SU-DHL-6 (cell line): Measurements from ENCODE around the gene MED26.

Experiments used
- H2AFZ ChIP-seq: fragments of 200-600 bp; sonication (generic); 2 replicates; pipeline ENCODE4 v1.6.1; 2014; ENCODE audit warnings: low read depth, mild to moderate bottlenecking, moderate library complexity, mixed read lengths, antibody characterized with exemption, low read length; ENCODE audit not compliant: severe bottlenecking
- H3F3A ChIP-seq: fragments of 200-600 bp; shearing (Covaris generic); 2 replicates; pipeline ENCODE4 v1.6.0; 2016; ENCODE audit warnings: antibody characterized with exemption, mild to moderate bottlenecking; ENCODE audit not compliant: insufficient read depth
- H3K27ac ChIP-seq: fragments of 200-600 bp; sonication (generic); 2 replicates; pipeline ENCODE4 v1.5.1; 2016; ENCODE audit warnings: low read depth, mild to moderate bottlenecking, low read length, moderate library complexity, mixed read lengths
- H3K27me3 ChIP-seq: fragments of 200-600 bp; sonication (generic), shearing (Covaris generic); 2 replicates; pipeline ENCODE4 v1.6.0; 2014; ENCODE audit warnings: mild to moderate bottlenecking, low read length
- H3K36me3 ChIP-seq: fragments of 200-600 bp; sonication (generic); 2 replicates; pipeline ENCODE4 v1.6.1; 2014; ENCODE audit warnings: mild to moderate bottlenecking, low read length, mixed read lengths
- H3K4me2 ChIP-seq: fragments of 300-600, 200-600 bp; shearing (Covaris generic), sonication (generic); 2 replicates; pipeline ENCODE4 v1.6.0; 2014; ENCODE audit warnings: low read length, low read depth, mild to moderate bottlenecking; ENCODE audit not compliant: poor library complexity, severe bottlenecking
- H3K4me3 ChIP-seq: fragments of 200-600 bp; sonication (generic); 2 replicates; pipeline ENCODE4 v1.5.1; 2014; ENCODE audit warnings: antibody characterized with exemption, low read length, mild to moderate bottlenecking, mixed read lengths; ENCODE audit not compliant: insufficient read depth, poor library complexity, severe bottlenecking
- H3K79me2 ChIP-seq: fragments of 200-600 bp; sonication (generic); 2 replicates; pipeline ENCODE4 v1.6.1; 2014; ENCODE audit warnings: mild to moderate bottlenecking, low read length, moderate library complexity; ENCODE audit not compliant: insufficient read depth
- H3K9ac ChIP-seq: fragments of 200-600 bp; sonication (generic); 2 replicates; pipeline ENCODE4 v1.7.0; 2014; ENCODE audit warnings: mild to moderate bottlenecking, low read length
- H3K9me2 ChIP-seq: fragments of 200-600 bp; sonication (generic); replicated peaks from 2 replicates; pipeline ENCODE4 v1.6.1; 2014; ENCODE audit warnings: low read length; ENCODE audit not compliant: insufficient read depth
- H3K9me3 ChIP-seq: fragments of 200-600 bp; sonication (generic); 2 replicates; pipeline ENCODE4 v1.6.1; 2014; ENCODE audit warnings: low read length, mixed read lengths; ENCODE audit not compliant: insufficient read depth
- H4K20me1 ChIP-seq: fragments of 200-600 bp; sonication (generic); 2 replicates; pipeline ENCODE4 v1.6.1; 2014; ENCODE audit warnings: low read depth, mild to moderate bottlenecking, antibody characterized with exemption, low read length, moderate library complexity, mixed read lengths
- CTCF ChIP-seq: fragments of 200-600 bp; sonication (generic); IDR thresholded peaks from one replicate; pipeline ENCODE4 v1.5.1; 2017; ENCODE audit warnings: antibody characterized with exemption, mild to moderate bottlenecking, low read length, moderate library complexity; ENCODE audit not compliant: insufficient read depth, poor library complexity, severe bottlenecking
- EZH2phosphoT487 ChIP-seq: fragments of 200-600 bp; sonication (generic), shearing (Covaris generic); conservative IDR thresholded peaks from 2 replicates; pipeline ENCODE4 v1.6.1; 2018; ENCODE audit warnings: mild to moderate bottlenecking, antibody characterized with exemption, low read length, moderate library complexity, mixed read lengths

The MED26 gene

GRCh38 chr19:16566702-16567101 lies 61.3 kb downstream of the MED26 start:
- H4K20me1 ChIP-seq, result no peaks in the 10 kb centered on the region
- H3K9me3 ChIP-seq, result no peaks in the 10 kb centered on the region
- no peak overlapping the region for H3K9ac ChIP-seq
- no peak overlapping the region for H3K27ac ChIP-seq
- no peaks in the 10 kb centered on the region for H3K9me2 ChIP-seq
- H2AFZ ChIP-seq, result no peak overlapping the region
- peaks cover 8% of the 10 kb centered on the region; the same call in 1 of the 2 replicates for H3K36me3 ChIP-seq
- TF ChIP-seq CTCF, result no peak
- TF ChIP-seq EZH2phosphoT487, result no peak
- no peak overlapping the region for H3K4me2 ChIP-seq
- no peaks in the 10 kb centered on the region for H3F3A ChIP-seq
- peaks cover 25% of the 10 kb centered on the region for H3K79me2 ChIP-seq
- H3K4me3 ChIP-seq, result no peak overlapping the region
- H3K27me3 ChIP-seq, result no peaks in the 10 kb centered on the region

- Histone ChIP-seq H2AFZ (no peak overlapping the region), H3K27ac (no peak overlapping the region), H3K4me3 (no peak overlapping the region), H3K79me2 (peaks cover 20% of the 10 kb centered on the region), H3F3A (no peaks in the 10 kb centered on the region), H3K4me2 (no peak overlapping the region), H3K9me3 (no peaks in the 10 kb centered on the region), H3K9me2 (no peaks in the 10 kb centered on the region), H3K27me3 (no peaks in the 10 kb centered on the region), H3K36me3 (peaks cover 8% of the 10 kb centered on the region; the same call in 1 of the 2 replicates), H3K9ac (no peak overlapping the region), H4K20me1 (no peaks in the 10 kb centered on the region)
- TF ChIP-seq EZH2phosphoT487, result no peak
- no peak for TF ChIP-seq CTCF
Observed at GRCh38 chr19:16566161-16566560, 61.8 kb downstream of the MED26 start.

- H3K79me2 ChIP-seq, result peaks cover 7% of the 10 kb centered on the region
- no peak overlapping the region for H3K4me3 ChIP-seq
- H3K9me3 ChIP-seq, result no peaks in the 10 kb centered on the region
- no peak overlapping the region for H3K4me2 ChIP-seq
- H3K36me3 ChIP-seq, result peaks cover 9% of the 10 kb centered on the region; the same call in 1 of the 2 replicates
- no peak overlapping the region for H3K9ac ChIP-seq
- no peak overlapping the region for H2AFZ ChIP-seq
- no peak for TF ChIP-seq EZH2phosphoT487
- TF ChIP-seq CTCF, result no peak
- no peaks in the 10 kb centered on the region for H3K9me2 ChIP-seq
- no peaks in the 10 kb centered on the region for H4K20me1 ChIP-seq
- no peaks in the 10 kb centered on the region for H3F3A ChIP-seq
- H3K27ac ChIP-seq, result no peak overlapping the region
- H3K27me3 ChIP-seq, result no peaks in the 10 kb centered on the region
Observed at GRCh38 chr19:16564842-16565241, 63.2 kb downstream of the MED26 start.
